AG09309 (cell line): ENCODE measurements around the gene STARD9.
A peak's percentile ranks its signal among the peaks of the same experiment; 100 is the strongest.
"Not testable (repeated sequence)": the region's sequence is repeated elsewhere in the genome, so short reads cannot be mapped to it uniquely, and the experiment has no call there.

Source experiments
- DNase-seq: peaks from one replicate; pipeline ENCODE4 v3.0.0-alpha.2; 2010; ENCODE audit warnings: low read depth
- H3K4me3 ChIP-seq: 2 replicates; pipeline ENCODE4 v1.5.1; 2011; ENCODE audit warnings: mild to moderate bottlenecking, low read depth, low read length, moderate library complexity; ENCODE audit not compliant: control insufficient read depth
- CTCF ChIP-seq: IDR thresholded peaks from 2 replicates; pipeline ENCODE4 v1.5.1; 2011; ENCODE audit warnings: mild to moderate bottlenecking, low read depth, low read length, inconsistent platforms; ENCODE audit not compliant: insufficient read depth, control insufficient read depth; ENCODE audit errors: missing control alignments

Gene STARD9

GRCh38 chr15:42549032-42549491 lies 26.3 kb upstream of the STARD9 start:
- DNase-seq, result no peak
- peak overlapping the region; percentile 85 for H3K4me3 ChIP-seq
- TF ChIP-seq CTCF, result no peak

DNA sequence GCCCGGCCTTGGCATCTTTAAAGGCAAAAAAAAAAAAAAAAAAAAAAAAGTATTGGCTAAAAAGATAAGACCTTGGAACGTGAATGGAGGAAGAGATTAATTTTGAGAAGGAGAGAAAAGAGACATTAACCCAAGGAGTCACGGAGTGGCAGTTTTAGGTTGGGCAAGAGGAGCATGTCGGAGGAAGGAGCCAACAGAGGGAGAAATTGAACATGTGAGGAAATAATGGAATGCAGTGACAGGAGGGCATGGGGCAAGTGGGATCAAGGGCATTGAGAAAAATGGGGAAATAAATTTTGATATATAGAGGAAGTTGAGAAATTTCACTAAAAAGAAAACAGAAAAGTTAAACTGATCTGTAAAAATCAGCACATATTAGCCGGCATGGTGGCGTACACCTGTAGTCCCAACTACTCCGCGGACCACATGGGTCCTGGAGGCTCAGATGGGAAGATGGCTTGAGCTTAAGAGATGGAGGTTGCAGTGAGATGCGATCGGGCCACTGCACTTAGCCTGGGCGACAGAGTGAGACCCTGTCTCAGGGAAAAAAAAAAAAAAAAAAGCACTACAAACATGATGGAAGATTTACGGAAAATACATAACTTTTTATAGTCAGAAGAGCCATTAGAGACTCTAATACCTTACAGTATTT lies 25.5 kb upstream of the STARD9 start:
- TF ChIP-seq CTCF, result no peak
- DNase-seq, result no peak
- H3K4me3 ChIP-seq, result peak overlapping the region; percentile 85

- H3K4me3 ChIP-seq, result no peak overlapping the region
- no peak for TF ChIP-seq CTCF
- DNase-seq, result no peak
These were observed 21.9 kb upstream of the STARD9 start for GRCh38 chr15:42553554-42553953.

- not testable (repeated sequence) for DNase-seq, H3K4me3 ChIP-seq
These were observed 18.7 kb upstream of the STARD9 start for GRCh38 chr15:42556550-42557207.

GRCh38 chr15:42558739-42559138 lies 16.7 kb upstream of the STARD9 start:
- no peak for TF ChIP-seq CTCF
- no peak for DNase-seq
- H3K4me3 ChIP-seq, result no peak overlapping the region

DNA sequence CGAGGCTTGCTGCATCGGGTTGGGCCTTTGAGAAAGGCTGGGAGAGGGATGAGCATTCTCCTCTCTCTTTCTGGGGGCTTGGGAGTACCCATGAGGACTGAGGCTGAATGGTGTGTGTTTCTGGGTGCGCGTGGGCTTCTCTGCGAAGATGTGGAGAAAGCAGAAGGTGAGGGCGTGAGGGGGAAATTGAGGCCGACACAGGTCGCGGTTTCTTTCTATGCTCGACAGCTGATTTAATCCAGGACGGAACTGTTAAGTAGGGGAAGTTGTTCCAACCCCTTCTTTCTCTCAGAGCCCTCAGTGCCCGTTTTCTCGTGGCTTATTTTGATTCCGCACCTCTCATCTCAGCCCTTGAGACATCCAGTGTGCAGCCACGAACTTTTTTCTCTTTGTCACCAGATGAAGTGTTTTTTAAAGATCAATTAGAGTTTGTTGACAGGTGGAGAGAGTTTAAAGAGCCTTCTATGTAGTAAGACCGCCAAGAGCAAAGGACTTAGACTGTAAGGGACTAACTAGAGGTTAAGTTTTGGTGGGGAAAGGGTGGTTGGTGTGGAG lies 711 bp downstream of the STARD9 start:
- TF ChIP-seq CTCF, result no peak
- DNase-seq, result no peak
- H3K4me3 ChIP-seq, result peak overlapping the region; percentile 78

DNA sequence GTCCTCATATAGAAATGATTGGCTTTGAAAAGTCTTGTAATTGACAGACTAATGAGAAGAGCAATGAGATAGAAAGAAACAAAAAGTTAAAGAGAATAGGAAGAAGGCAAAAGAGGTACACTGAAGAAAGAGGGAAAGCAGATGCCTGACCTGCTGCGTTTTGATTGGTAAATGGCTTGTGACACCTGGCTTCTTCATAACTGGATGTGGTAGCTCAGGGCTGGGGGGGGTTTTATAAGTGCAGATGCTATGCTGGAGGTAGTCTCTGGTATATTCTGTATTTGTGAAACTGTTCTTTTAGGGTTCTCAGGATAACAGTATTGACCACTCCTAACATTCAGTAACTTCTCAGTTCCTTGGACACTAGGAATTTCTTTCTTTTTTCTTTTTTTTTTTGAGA lies 1.4 kb downstream of the STARD9 start:
- DNase-seq, result no peak
- no peak for TF ChIP-seq CTCF
- no peak overlapping the region for H3K4me3 ChIP-seq
